Progenitor cell of endocrine pancreas (in vitro differentiated cells): ENCODE results near the gene RAB38. TPM values are rescaled to one million over a fixed set of nuclear protein-coding genes. Genes with fewer than 3 reads are reported as not detected.

Experiments used
- DNase-seq: peaks from one replicate; pipeline ENCODE4 v3.0.0; 2021; ENCODE audit warnings: low spot score; ENCODE audit not compliant: unreplicated experiment
- H3K27ac Mint-ChIP-seq: 2 replicates; pipeline ENCODE4 v1.8.0; 2021; ENCODE audit warnings: mild to moderate bottlenecking, moderate library complexity, mixed read lengths
- H3K27me3 Mint-ChIP-seq: 2 replicates; pipeline ENCODE4 v1.8.0; 2021; ENCODE audit warnings: mixed read lengths
- H3K36me3 Mint-ChIP-seq: 2 replicates; pipeline ENCODE4 v1.8.0; 2022; ENCODE audit warnings: mixed read lengths; ENCODE audit not compliant: insufficient read depth
- H3K4me1 Mint-ChIP-seq: 2 replicates; pipeline ENCODE4 v1.8.0; 2021; ENCODE audit warnings: low read depth, mixed read lengths
- H3K4me3 Mint-ChIP-seq: 2 replicates; pipeline ENCODE4 v1.8.0; 2021; ENCODE audit warnings: low read depth, mild to moderate bottlenecking, moderate library complexity, mixed read lengths
- H3K9me3 Mint-ChIP-seq: 2 replicates; pipeline ENCODE4 v1.8.0; 2021; ENCODE audit warnings: low read depth, mixed read lengths
- CTCF ChIP-seq: fragments of 200-600 bp; sonication (generic); IDR thresholded peaks from one replicate; pipeline ENCODE4 v1.5.0; 2021; ENCODE audit warnings: antibody characterized with exemption, mild to moderate bottlenecking; ENCODE audit not compliant: unreplicated experiment
- total RNA-seq: library from RNA; stranded (reverse); gene quantifications from 2 replicates; pipeline ENCODE4 v1.2.1, GENCODE V29; 2021

Gene RAB38
- total RNA-seq, 1 donor from 2014 or later = 15.6 TPM

DNA sequence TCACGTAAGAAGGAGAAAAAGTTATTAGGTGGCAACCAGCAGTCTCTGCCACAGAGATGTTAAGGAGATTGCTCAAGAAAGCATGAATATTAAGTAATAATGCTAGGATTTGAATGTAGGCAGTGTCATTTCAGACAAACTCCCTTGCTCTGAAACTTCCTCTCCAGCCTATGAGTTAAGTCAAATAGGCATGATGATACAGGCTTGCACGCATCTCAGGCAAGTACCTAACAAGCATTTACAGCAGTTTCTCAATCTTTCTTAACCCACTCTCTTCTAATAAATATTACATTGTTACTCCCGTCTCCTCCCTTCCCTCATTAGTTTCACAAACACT is 72.7 kb downstream of the RAB38 start:
- DNase-seq = no peak
- Mint-ChIP-seq H3K4me3 (no peak overlapping the region), H3K27ac (no peak overlapping the region), H3K27me3 (no peaks in the 10 kb centered on the region), H3K4me1 (peaks cover 19% of the 10 kb centered on the region), H3K36me3 (peaks cover 1% of the 10 kb centered on the region), H3K9me3 (peaks cover 1% of the 10 kb centered on the region)
- no peak for TF ChIP-seq CTCF

DNA sequence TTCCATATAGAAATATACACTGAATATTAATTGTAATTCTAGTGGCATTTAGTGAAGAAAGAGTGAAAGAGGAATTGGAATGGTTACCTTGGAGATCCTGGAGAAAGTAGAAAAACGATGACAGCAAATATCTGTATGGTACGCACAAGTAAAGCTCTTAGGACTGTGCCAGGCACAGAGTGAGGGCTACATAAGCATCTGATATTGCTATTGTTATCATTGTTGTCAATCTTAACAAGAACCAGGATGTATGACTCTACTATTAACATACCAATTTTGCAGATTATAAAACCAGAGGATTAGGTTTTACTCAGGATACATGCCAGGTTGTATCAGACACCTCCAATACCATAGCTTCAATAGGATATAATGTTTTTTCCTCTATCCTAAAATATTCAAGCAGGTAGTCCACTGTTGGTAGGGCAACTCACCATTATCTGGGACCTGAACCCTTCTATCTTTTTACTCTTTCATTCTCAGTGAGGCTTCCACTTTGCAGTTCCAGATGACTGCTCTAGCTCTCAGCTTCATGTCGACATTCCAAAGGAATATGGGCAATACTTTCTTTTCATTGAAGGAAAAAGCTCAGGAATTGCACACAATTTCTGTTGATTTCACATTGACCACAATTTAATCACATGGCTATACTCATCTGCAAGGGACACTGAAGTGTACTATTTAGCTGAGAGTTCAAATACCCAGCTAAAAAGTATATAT is 73.2 kb downstream of the RAB38 start:
- Mint-ChIP-seq H3K27me3 (no peaks in the 10 kb centered on the region), H3K4me1 (peaks cover 19% of the 10 kb centered on the region), H3K4me3 (no peak overlapping the region), H3K9me3 (no peaks in the 10 kb centered on the region), H3K27ac (no peak overlapping the region), H3K36me3 (no peaks in the 10 kb centered on the region)
- no peak for TF ChIP-seq CTCF
- DNase-seq = no peak

- H3K9me3 Mint-ChIP-seq = no peaks in the 10 kb centered on the region
- H3K4me3 Mint-ChIP-seq = no peak overlapping the region
- H3K27me3 Mint-ChIP-seq = no peaks in the 10 kb centered on the region
- H3K27ac Mint-ChIP-seq = no peak overlapping the region
- peaks cover 11% of the 10 kb centered on the region for H3K4me1 Mint-ChIP-seq
- DNase-seq = no peak
- TF ChIP-seq CTCF = no peak
- no peaks in the 10 kb centered on the region for H3K36me3 Mint-ChIP-seq
Observed at GRCh38 chr11:88100151-88100550, 75.1 kb downstream of the RAB38 start.

DNA sequence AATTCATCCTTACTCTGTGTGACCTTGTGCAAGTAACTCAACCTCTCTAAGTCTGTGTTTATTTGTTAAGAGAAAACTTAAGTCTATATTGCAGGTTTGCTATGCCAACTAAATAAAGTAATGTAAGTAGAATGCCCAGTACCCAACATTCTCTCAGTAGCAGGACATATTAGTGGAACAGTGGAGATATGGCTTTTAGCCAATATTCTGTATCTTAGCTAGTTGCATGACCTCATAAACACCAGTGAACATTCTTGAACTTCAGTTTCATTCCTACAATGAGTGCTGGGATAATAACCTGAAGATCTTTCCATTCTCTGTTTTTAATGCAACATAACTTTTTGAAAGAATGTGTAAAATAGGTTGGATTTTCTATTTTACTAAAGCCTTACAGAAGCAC is 77.0 kb downstream of the RAB38 start:
- Mint-ChIP-seq H3K36me3 (no peaks in the 10 kb centered on the region), H3K27me3 (no peaks in the 10 kb centered on the region)
- no peak for TF ChIP-seq CTCF

GRCh38 chr11:88089134-88089533 is 86.1 kb downstream of the RAB38 start:
- H3K4me1 Mint-ChIP-seq = peaks cover 2% of the 10 kb centered on the region

More for the DNA sequence above, 77.0 kb downstream of the RAB38 start:
- peaks cover under 1% of the 10 kb centered on the region for H3K4me1 Mint-ChIP-seq
- no peaks in the 10 kb centered on the region for H3K9me3 Mint-ChIP-seq
- H3K27ac Mint-ChIP-seq = no peak overlapping the region
- H3K4me3 Mint-ChIP-seq = no peak overlapping the region
- DNase-seq = no peak

More at GRCh38 chr11:88089134-88089533, 86.1 kb downstream of the RAB38 start:
- no peak for DNase-seq
- Mint-ChIP-seq H3K27ac (no peak overlapping the region), H3K9me3 (no peaks in the 10 kb centered on the region), H3K27me3 (no peaks in the 10 kb centered on the region), H3K36me3 (no peaks in the 10 kb centered on the region), H3K4me3 (no peak overlapping the region)
- no peak for TF ChIP-seq CTCF
